HL-60/S4 treated with retinoic acid at 250 ng/mL for 4 days and 3 days (cell line): ENCODE measurements around the gene SAMD8.
"Not testable (repeated sequence)": the region's sequence is repeated elsewhere in the genome, so short reads cannot be mapped to it uniquely, and the experiment has no call there.

Experiments used
- in situ Hi-C: fragments of 300-500 bp; cut with MboI; formaldehyde crosslinking; loops from 2 replicates; pipeline ENCODE4 v1.7.0; 2022; ENCODE audit warnings: low sequenced_read_pairs

The SAMD8 gene

GRCh38 chr10:75136346-75136745, 24.9 kb downstream of the SAMD8 start:
- in situ Hi-C loops, result no loop called here

- in situ Hi-C loops, result no loop called here
Observed at GRCh38 chr10:75137533-75138438, 26.3 kb downstream of the SAMD8 start.

- in situ Hi-C loops, result no loop called here
Observed at GRCh38 chr10:75140246-75140645, 28.8 kb downstream of the SAMD8 start.

GRCh38 chr10:75143353-75143752, 31.9 kb downstream of the SAMD8 start:
- in situ Hi-C loops, result no loop called here

- in situ Hi-C loops, result no loop called here
Observed at GRCh38 chr10:75145590-75145989, 34.1 kb downstream of the SAMD8 start.

- in situ Hi-C loops, result no loop called here
Observed at GRCh38 chr10:75146780-75147179, 35.3 kb downstream of the SAMD8 start.

GRCh38 chr10:75150656-75151055, 39.2 kb downstream of the SAMD8 start:
- in situ Hi-C loops, result no loop called here

- in situ Hi-C loops, result no loop called here
Observed at GRCh38 chr10:75159519-75159918, 48.1 kb downstream of the SAMD8 start.

GRCh38 chr10:75165684-75166622, 54.5 kb downstream of the SAMD8 start:
- in situ Hi-C loops, result no loop called here

- in situ Hi-C loops, result no loop called here
Observed at GRCh38 chr10:75166623-75166972, 55.1 kb downstream of the SAMD8 start.

GRCh38 chr10:75168275-75168674, 56.8 kb downstream of the SAMD8 start:
- in situ Hi-C loops, result no loop called here

GRCh38 chr10:75170215-75170614, 58.8 kb downstream of the SAMD8 start:
- in situ Hi-C loops, result no loop called here

GRCh38 chr10:75175046-75175445, 63.6 kb downstream of the SAMD8 start:
- in situ Hi-C loops, result no loop called here

GRCh38 chr10:75176046-75176445, 64.6 kb downstream of the SAMD8 start:
- in situ Hi-C loops, result no loop called here

- in situ Hi-C loops, result no loop called here
Observed at GRCh38 chr10:75176736-75177135, 65.3 kb downstream of the SAMD8 start.

GRCh38 chr10:75179657-75180177, 68.3 kb downstream of the SAMD8 start:
- in situ Hi-C loops, result no loop called here

- in situ Hi-C loops, result no loop called here
Observed at GRCh38 chr10:75180592-75180991, 69.1 kb downstream of the SAMD8 start.

GRCh38 chr10:75181073-75181472, 69.6 kb downstream of the SAMD8 start:
- in situ Hi-C loops, result no loop called here

- in situ Hi-C loops, result no loop called here
Observed at GRCh38 chr10:75186310-75186709, 74.9 kb downstream of the SAMD8 start.

GRCh38 chr10:75187961-75188426, 76.5 kb downstream of the SAMD8 start:
- in situ Hi-C loops, result no loop called here

- in situ Hi-C loops, result not testable (repeated sequence)
Observed at GRCh38 chr10:75188522-75188921, 77.1 kb downstream of the SAMD8 start.
